ENCODE data around the gene POLG2.
"Not testable (repeated sequence)": the region's sequence is repeated elsewhere in the genome, so short reads cannot be mapped to it uniquely, and the experiment has no call there.

The POLG2 gene

GRCh38 chr17:64480951-64481350 is 15.9 kb downstream of the POLG2 start:
- no peak for DNase-seq

DNA sequence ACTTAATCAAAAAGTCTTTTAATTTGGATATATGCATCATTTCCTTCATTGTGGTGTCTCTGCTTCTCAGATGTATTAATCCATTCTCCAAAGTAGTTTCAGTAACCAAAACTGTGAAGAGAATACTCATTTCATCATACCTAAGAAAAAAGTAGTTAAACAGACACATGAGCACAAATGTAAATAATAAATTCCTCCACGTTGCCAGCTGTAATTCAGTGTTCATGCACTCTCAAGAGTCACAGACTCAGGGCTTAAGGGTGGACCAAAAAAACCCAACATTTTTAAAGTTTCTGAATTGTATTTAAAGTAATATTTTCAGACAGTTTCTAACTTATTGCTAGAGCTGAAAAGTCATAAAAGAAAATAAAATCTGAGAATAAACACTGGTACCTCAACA is 19.0 kb downstream of the POLG2 start:
- DNase-seq, result no peak

- no peak for DNase-seq
These were observed 24.3 kb downstream of the POLG2 start for GRCh38 chr17:64472564-64472963.

DNA sequence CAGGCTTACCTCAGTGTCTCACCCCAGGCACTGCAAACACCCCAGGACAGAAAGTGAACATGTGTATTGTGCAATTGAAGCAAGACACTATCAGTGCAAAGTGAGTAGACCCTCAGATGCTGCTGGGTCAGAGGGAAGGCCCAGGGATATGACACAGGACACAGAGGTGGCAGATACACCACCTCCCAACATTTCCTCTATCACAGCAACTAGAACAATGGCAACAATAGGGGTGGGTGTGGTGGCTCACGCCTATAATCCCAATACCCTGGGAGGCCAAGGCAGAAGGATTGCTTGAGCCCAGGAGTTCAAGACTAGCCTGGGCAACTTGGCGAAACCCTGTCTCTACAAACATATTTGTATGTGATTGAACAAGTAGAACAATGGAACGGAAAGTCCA is 25.4 kb downstream of the POLG2 start:
- DNase-seq, result no peak

- DNase-seq, result no peak
These were observed 26.2 kb downstream of the POLG2 start for GRCh38 chr17:64470625-64471024.

- not testable (repeated sequence) for DNase-seq
These were observed 30.0 kb downstream of the POLG2 start for GRCh38 chr17:64466834-64467233.

- no peak for DNase-seq
These were observed 30.7 kb downstream of the POLG2 start for GRCh38 chr17:64466019-64466735.

DNA sequence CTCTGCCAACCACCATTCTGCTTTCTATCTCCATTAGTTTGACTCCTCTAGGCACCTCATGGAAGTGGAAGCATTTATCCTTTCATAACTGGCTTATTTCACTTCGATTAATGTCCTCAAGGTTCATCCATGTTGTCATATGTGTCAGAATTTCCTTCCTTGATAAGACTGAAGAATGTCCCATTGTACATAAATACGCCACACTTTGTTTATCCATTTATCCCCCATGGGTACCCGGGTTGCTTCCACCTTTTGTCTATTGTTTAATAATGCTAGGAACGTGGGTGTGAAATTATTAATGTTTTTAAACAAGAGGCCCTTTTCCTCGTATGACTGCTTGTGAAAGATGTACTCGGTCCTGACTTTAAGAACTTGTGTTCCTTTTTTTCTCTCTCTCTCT is 35.1 kb downstream of the POLG2 start:
- no peak for DNase-seq

- DNase-seq, result no peak
These were observed 35.9 kb downstream of the POLG2 start for GRCh38 chr17:64460955-64461354.

DNA sequence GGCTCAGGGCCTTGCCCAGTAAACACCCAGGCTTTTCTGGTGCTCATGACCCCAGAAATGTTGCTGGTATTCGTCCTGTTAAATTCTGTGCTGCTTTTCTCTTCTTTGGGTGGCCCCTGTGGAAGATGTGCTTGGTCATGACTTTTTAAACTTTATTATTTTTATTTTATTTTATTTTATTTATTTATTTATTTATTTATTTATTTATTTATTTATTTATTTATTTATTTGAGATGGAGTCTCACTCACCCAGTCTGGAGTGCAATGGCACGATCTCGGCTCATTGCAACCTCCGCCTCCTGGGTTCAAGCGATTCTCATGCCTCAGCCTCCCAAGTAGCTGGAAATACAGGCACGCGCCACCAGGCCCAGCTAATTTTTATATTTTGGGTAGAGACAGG is 37.0 kb downstream of the POLG2 start:
- not testable (repeated sequence) for DNase-seq

DNA sequence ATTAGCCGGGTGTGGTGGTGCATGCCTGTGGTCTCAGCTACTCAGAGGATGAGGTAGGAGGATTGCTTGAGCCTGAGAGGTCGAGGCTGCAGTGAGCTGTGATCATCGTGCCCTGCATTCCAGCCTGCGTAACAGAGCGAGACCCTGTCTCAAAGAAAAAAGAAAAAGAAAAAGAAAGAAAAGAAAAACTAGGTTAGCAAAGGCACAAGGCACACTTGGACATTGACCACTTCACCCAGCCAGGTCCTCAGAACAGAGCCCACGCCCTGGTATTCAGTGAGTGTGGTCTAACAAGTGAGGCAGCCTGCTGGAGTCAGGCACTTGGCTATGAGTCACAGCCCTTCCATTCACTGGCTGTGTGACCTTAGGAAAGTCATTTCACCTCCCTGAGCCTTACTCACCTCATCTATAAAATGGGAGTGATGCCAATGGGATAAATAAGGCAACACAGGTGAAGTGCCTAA is 37.5 kb downstream of the POLG2 start:
- no peak for DNase-seq

GRCh38 chr17:64458756-64459155 is 38.1 kb downstream of the POLG2 start:
- no peak for DNase-seq

- DNase-seq, result no peak
These were observed 39.7 kb downstream of the POLG2 start for GRCh38 chr17:64457156-64457555.

DNA sequence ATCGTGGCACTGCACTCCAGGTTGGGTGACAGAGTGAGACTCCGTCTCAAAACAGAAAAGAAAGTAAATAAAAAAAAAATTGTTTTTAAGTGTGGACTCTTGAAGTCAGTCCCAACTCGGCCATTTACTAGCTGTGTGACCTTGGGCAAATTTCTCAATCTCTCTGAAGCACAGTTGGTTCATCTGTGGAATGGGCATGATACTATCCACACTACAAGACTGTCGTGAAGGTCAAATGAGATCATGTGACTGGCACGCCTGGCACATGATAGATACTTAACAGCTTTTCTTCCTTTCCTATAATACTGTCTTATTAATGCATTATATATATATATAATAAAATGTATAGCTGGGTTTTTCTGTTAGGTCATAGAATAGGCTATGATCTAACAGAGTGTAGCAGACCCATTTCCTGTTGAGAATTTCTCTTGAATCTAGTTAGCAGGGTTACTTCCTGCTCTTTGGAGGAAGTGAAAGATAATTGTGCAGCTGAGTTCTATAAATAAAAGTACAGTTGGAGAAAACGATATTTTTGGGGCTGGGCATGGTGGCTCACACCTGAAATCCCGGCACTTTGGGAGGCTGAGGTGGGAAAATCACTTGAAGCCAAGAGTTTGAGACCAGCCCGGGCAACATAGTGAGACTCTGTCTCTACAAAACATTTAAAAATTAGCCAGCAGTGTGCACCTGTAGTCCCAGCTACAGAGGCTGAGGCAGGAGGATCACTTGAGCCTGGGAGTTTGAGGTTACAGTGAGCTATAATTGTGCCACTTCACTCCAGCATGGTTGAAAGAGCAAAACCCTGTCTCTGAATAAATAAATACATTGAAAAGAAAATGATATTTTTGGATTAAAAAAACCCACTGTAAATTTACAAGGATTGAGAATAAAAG is 40.6 kb downstream of the POLG2 start:
- no peak for DNase-seq

DNA sequence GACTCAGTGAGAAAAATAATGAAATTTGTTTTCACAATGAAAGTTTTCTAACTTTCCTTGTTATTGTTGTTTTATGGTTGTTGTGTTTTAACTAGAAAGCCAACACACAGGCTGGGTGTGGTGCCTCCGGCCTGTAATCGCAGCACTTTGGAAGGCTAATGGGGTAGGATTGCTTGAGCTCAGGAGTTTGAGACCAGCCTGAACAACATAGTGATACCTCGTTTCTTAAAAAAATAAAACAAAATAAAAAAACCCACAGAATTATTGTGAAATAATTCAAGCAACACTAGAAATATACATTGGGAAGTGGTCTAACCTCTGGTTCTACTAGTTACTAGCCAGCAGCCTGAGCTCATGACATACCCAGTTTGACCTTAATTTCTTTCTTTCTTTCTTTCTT is 47.3 kb downstream of the POLG2 start:
- no peak for DNase-seq

- DNase-seq, result no peak
These were observed 48.0 kb downstream of the POLG2 start, which contains the start of gene MILR1 for GRCh38 chr17:64448665-64449512. Gene MILR1, plus strand, starts transcription at chr17:64449115. Its CDS starts 54 bp downstream, at chr17:64449169.

DNA sequence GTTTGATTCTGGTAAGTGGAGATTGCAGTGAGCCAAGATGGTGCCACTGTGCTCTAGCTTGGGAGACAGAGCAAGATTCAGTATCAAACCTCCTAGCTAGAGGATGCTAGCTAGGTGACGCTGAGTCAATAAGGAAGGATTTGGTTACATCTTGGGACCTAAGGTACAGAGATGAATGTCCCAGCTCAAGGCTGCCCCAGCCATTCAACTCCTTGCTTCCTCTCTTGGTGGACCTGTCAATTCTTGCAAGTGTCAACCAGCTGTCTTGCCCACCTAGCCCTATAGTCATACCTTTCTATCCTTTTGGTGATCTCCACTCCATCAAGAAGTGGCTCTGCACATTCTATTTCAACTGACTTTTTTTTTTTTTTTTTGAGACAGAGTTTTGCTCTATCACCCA is 49.3 kb downstream of the POLG2 start:
- DNase-seq, result no peak

DNA sequence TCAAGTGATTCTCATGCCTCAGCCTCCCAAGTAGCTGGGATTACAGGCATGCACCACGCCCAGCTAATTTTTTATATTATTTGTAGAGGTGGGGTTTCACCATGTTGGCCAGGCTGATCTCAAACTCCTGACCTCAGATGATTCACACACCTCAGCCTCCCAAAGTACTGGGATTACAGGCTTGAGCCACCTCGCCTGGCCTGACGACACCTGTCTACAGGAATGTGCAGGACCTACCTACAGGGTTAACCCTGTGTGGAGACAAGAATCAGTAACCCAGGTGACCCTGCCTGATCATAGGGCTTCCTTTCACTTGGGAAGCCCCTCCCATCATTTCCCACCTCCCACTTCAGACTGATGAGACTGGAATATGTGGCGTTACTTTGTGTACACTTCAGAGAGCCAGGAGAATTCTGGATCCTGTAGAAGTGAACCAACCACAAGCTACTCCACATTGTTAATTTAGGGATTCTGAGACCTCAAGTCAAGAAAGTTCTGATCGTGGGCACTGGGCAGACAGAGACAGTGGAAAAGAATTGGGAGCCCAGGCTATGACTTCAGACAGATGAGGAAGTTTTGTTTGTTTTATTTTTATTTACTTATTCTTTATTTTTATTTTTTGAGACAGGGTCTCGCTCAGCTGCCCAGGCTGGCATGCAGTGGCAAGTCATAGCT is 53.6 kb downstream of the POLG2 start:
- no peak for DNase-seq

GRCh38 chr17:64442541-64442971 is 54.3 kb downstream of the POLG2 start:
- DNase-seq, result no peak

- DNase-seq, result no peak
These were observed 54.9 kb downstream of the POLG2 start for GRCh38 chr17:64441772-64442540.

GRCh38 chr17:64439956-64440355 is 56.9 kb downstream of the POLG2 start:
- DNase-seq, result no peak

DNA sequence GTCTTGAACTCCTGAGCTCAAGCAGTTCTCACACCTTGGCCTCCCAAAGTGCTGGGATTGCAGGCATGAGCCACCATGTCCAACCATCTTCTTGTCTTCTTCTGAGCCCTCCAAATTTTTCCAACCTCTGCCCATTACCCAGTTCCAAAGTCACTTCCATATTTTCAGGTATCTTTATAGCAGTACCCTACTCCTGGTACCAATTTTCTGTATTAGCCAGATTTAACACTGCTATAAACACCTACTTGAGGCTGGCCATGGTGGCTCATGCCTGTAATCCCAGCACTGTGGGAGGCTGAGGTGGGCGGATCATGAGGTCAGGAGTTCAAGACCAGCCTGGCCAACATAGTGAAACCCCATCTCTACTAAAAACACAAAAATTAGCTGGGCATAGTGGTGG is 57.3 kb downstream of the POLG2 start:
- not testable (repeated sequence) for DNase-seq
